ENCODE measurements around the gene KMT2B.
"Not testable (repeated sequence)": the region's sequence is repeated elsewhere in the genome, so short reads cannot be mapped to it uniquely, and the experiment has no call there.

KMT2B gene

GRCh38 chr19:35710784-35711723 lies 6.7 kb upstream of the KMT2B start:
- peak; percentile 96 for DNase-seq

GRCh38 chr19:35712567-35713505 lies 5.0 kb upstream of the KMT2B start:
- peak; percentile 95 for DNase-seq

GRCh38 chr19:35713506-35713850 lies 4.3 kb upstream of the KMT2B start:
- no peak for DNase-seq

- peak; percentile 20 for DNase-seq
These were observed 3.8 kb upstream of the KMT2B start for GRCh38 chr19:35713904-35714495.

GRCh38 chr19:35714601-35715354 lies 3.0 kb upstream of the KMT2B start:
- DNase-seq = peak; percentile 70

- no peak for DNase-seq
These were observed 2.4 kb upstream of the KMT2B start for GRCh38 chr19:35715355-35715809.

GRCh38 chr19:35715981-35716800 lies 1.6 kb upstream of the KMT2B start:
- peak; percentile 26 for DNase-seq

GRCh38 chr19:35716801-35717664 lies 770 bp upstream of the KMT2B start:
- DNase-seq = peak; percentile 98

- peak; percentile 51 for DNase-seq
These were observed 690 bp downstream of the KMT2B start for GRCh38 chr19:35718345-35719041.

GRCh38 chr19:35719402-35720162 lies 1.8 kb downstream of the KMT2B start:
- no peak for DNase-seq

GRCh38 chr19:35720163-35720524 lies 2.3 kb downstream of the KMT2B start:
- DNase-seq = no peak

- DNase-seq = no peak
These were observed 2.8 kb downstream of the KMT2B start for GRCh38 chr19:35720648-35721047.

- no peak for DNase-seq
These were observed 3.6 kb downstream of the KMT2B start for GRCh38 chr19:35721374-35721773.

GRCh38 chr19:35722461-35722860 lies 4.7 kb downstream of the KMT2B start:
- no peak for DNase-seq

GRCh38 chr19:35722897-35723296 lies 5.1 kb downstream of the KMT2B start:
- no peak for DNase-seq

GRCh38 chr19:35723671-35724070 lies 5.9 kb downstream of the KMT2B start:
- DNase-seq = no peak

GRCh38 chr19:35724132-35724531 lies 6.3 kb downstream of the KMT2B start:
- DNase-seq = not testable (repeated sequence)

- DNase-seq = no peak
These were observed 6.8 kb downstream of the KMT2B start for GRCh38 chr19:35724560-35724959.
